Upper lobe of right lung (tissue), 1 donor: ENCODE measurements around the gene SSBP2. TPM values are rescaled to one million over a fixed set of nuclear protein-coding genes. Genes with fewer than 3 reads are reported as not detected.
A peak's percentile ranks its signal among the peaks of the same experiment; 100 is the strongest.

Experiments
- ATAC-seq: fragments of 200-7000 bp; cut with Tn5 transposase; one replicate; pipeline ENCODE4 v1.9.1; 2020; ENCODE audit warnings: mild to moderate bottlenecking, moderate library complexity
- DNase-seq: peaks from one replicate; pipeline ENCODE4 v3.0.0-alpha.2; 2020
- H3K27ac ChIP-seq: fragments of 200-600 bp; one replicate; pipeline ENCODE4 v1.8.0; 2022
- H3K27me3 ChIP-seq: fragments of 200-600 bp; one replicate; pipeline ENCODE4 v1.8.0; 2022; ENCODE audit warnings: mild to moderate bottlenecking
- H3K36me3 ChIP-seq: fragments of 200-600 bp; one replicate; pipeline ENCODE4 v1.8.0; 2022
- H3K4me1 ChIP-seq: fragments of 200-600 bp; one replicate; pipeline ENCODE4 v1.8.0; 2022
- H3K4me3 ChIP-seq: fragments of 200-600 bp; one replicate; pipeline ENCODE4 v1.8.0; 2022; ENCODE audit warnings: mild to moderate bottlenecking
- H3K9me3 ChIP-seq: fragments of 200-600 bp; one replicate; pipeline ENCODE4 v1.8.0; 2022
- CTCF ChIP-seq: fragments of 200-600 bp; IDR thresholded peaks from one replicate; pipeline ENCODE4 v1.8.0; 2022; ENCODE audit warnings: antibody characterized with exemption
- intact Hi-C: fragments of 100-400 bp; cut with DNase I; formaldehyde crosslinking; loops from one replicate; pipeline ENCODE4 v1.11.0; 2022
- total RNA-seq: library from RNA; stranded (reverse); fragmentation: NEBNext Ultra II Directional; extraction: Animal tissue kit (Norgen Biotek cat#: 25700); gene quantifications from one replicate; pipeline ENCODE4 v1.2.1, GENCODE V29; 2021
- donor health status: DM: no; HTN: yes; CAD: no; lungs with severe emphysema.

The SSBP2 gene
- total RNA-seq, 1 donor from 2014 or later = 43.8 TPM

- intact Hi-C loops = no loop called here
- TF ChIP-seq CTCF = no peak
- no peak for DNase-seq
These were observed 42.0 kb downstream of the SSBP2 start for GRCh38 chr5:81708889-81709288.

DNA sequence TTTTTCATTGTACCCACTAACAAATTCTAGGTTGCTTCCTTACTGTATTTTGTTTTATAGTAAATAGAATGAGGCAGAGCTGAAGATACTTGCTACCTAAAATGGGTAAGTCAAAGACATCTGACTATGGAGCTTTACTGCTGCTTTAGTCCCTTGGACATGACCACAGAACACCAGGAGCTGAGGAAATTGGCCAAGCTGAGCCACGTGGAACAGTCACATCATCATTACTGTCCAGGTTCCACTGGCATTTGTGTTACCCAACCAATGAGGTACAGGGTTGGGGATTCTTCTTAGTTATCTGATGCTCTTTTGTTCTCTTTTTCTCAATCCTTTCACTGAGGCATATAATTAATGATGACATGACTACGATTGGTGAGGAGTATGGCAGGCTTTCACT is 47.1 kb downstream of the SSBP2 start:
- Histone ChIP-seq H3K27ac (no peak overlapping the region), H3K4me3 (no peak overlapping the region), H3K9me3 (no peaks in the 10 kb centered on the region), H3K4me1 (no peaks in the 10 kb centered on the region), H3K27me3 (no peaks in the 10 kb centered on the region), H3K36me3 (no peaks in the 10 kb centered on the region)
- ATAC-seq (no peak), DNase-seq (no peak)
- no peak for TF ChIP-seq CTCF
- intact Hi-C loops = no loop called here

More at GRCh38 chr5:81708889-81709288, 42.0 kb downstream of the SSBP2 start:
- Histone ChIP-seq H3K4me1 (no peaks in the 10 kb centered on the region), H3K9me3 (no peaks in the 10 kb centered on the region), H3K4me3 (no peak overlapping the region), H3K27me3 (no peaks in the 10 kb centered on the region), H3K27ac (no peak overlapping the region), H3K36me3 (no peaks in the 10 kb centered on the region)
- no peak for ATAC-seq

DNA sequence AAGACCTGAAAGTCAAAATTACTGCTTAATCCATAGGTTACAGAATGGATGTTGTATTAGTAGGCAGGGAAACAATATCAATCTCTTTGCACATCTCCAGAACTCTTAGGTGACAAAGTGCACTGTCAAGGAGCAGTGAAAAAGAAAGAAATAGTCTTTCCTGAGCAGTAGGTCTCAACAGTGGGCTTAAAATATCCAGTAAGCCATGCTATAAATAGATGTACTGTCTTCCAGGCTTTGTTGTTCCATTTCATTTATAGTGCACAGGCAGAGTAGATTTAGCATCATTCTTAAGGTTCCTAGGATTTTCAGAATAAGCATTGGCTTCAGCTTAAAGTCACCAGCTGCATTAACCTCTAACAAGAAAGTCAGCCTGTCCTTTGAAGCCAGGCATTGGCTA is 50.7 kb downstream of the SSBP2 start:
- no peak for ATAC-seq
- Histone ChIP-seq H3K36me3 (no peaks in the 10 kb centered on the region), H3K4me3 (no peak overlapping the region), H3K27me3 (no peaks in the 10 kb centered on the region), H3K27ac (no peak overlapping the region), H3K9me3 (no peaks in the 10 kb centered on the region), H3K4me1 (no peaks in the 10 kb centered on the region)
- intact Hi-C loops = no loop called here
- no peak for DNase-seq
- no peak for TF ChIP-seq CTCF

DNA sequence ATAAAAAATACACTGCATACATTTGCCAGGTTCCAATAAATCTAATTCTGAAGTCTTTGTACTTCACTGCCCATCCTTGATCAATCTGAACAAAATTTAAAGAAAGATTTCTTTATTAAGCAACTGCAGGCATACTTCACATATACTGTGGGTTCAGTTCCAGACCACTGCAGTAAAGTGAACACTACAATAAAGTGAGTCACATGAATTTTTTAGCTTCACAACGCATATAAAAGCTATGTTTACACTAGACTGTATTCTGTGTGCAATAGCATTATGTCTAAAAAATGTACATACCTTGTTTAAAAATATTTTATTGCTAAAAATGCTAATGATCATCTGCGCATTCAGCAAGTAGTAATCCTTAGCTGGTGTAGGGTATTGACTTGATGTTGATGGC is 52.1 kb downstream of the SSBP2 start:
- Histone ChIP-seq H3K27ac (no peak overlapping the region), H3K4me1 (no peaks in the 10 kb centered on the region), H3K4me3 (no peak overlapping the region), H3K27me3 (no peaks in the 10 kb centered on the region), H3K9me3 (no peaks in the 10 kb centered on the region), H3K36me3 (no peaks in the 10 kb centered on the region)
- ATAC-seq (no peak), DNase-seq (no peak)
- intact Hi-C loops = no loop called here
- no peak for TF ChIP-seq CTCF

GRCh38 chr5:81696418-81697397 is 54.2 kb downstream of the SSBP2 start:
- Histone ChIP-seq H3K36me3 (no peaks in the 10 kb centered on the region), H3K27ac (no peak overlapping the region), H3K9me3 (no peaks in the 10 kb centered on the region), H3K4me3 (no peak overlapping the region), H3K27me3 (no peaks in the 10 kb centered on the region), H3K4me1 (no peaks in the 10 kb centered on the region)
- TF ChIP-seq CTCF = no peak
- intact Hi-C loops = no loop called here
- DNase-seq (no peak), ATAC-seq (peak; percentile 60)
